Left forelimb (tissue), 1 donor: ENCODE data around the gene CERK.

ENCODE experiments used
- DNase-seq: peaks from one replicate; pipeline ENCODE4 v3.0.0-alpha.2; 2018; ENCODE audit warnings: low spot score

The CERK gene

GRCh38 chr22:46677323-46678002, 60.6 kb downstream of the CERK start:
- DNase-seq: no peak

- DNase-seq: no peak
Observed at GRCh38 chr22:46676881-46677280, 61.2 kb downstream of the CERK start.

GRCh38 chr22:46676479-46676878, 61.6 kb downstream of the CERK start:
- no peak for DNase-seq

- DNase-seq: no peak
Observed at GRCh38 chr22:46675938-46676337, 62.1 kb downstream of the CERK start.

GRCh38 chr22:46675479-46675878, 62.6 kb downstream of the CERK start:
- no peak for DNase-seq

DNA sequence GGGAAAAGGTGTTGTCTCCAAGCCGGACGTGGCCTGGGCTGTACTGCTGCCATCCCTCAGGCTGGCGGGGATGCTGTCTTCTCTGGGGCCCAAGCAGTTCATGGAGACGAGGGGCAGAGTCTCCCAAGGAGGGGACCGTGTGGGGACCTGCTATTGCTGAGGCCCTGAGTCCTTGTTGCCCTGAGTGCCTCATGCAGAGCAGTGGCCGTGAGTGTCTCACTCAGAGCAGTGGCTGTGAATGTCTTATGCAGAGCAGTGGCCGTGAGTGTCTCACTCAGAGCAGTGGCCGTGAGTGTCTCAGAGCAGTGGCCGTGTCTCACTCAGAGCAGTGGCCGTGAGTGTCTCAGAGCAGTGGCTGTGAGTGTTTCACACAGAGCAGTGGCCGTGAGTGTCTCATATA, 63.1 kb downstream of the CERK start:
- no peak for DNase-seq

- DNase-seq: no peak
Observed at GRCh38 chr22:46674367-46674781, 63.7 kb downstream of the CERK start.

GRCh38 chr22:46673662-46674236, 64.3 kb downstream of the CERK start:
- no peak for DNase-seq

GRCh38 chr22:46673205-46673604, 64.8 kb downstream of the CERK start:
- no peak for DNase-seq

DNA sequence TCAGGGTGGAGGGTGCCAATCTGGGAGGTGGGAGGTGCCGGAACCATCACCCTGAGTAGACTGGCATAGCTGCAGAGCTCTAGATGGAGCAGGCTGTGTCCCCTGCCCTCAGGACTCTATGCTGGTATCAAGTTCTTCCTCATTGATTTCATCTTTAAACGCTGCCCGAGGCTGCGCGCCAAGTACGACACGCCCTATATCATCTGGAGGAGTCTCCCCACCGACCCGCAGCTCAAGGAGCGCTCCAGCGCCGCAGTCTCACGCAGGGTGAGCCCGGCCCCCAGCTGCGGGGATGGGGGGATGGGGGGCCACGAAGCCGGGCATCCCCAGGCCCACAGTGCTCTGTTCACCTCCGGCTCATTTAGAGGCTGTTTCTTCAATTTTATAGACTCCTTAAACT, 65.3 kb downstream of the CERK start:
- DNase-seq: no peak

DNA sequence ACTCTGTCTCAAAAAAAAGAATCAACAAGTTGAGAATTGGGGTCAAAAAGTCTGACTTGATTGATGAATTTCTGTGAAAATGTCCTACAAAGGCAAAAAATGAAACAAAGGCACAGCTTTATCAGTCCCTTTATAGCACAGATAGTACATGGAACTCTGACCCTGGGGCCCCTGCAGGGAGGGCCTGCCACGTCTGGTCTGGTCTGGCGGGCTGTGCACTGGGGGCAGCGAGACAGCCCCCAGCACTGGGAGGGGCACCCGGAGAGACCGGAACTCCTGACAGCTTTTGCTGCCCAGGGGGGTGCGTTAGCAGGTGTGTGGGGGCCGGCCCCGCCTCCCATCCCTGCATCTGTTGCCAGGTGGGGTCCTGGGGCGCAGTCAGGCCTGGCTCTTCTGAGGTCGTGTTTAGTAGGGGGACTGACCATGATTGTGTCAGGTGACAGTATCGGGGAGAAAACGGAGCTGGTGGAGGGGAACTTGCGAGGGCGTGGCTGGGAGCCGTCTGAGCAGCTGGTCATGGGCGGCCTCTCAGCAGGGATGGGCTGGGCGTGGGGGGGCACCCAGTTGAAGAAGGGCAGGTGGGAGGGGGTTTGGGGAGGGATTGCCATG, 66.1 kb downstream of the CERK start:
- DNase-seq: no peak

- DNase-seq: no peak
Observed at GRCh38 chr22:46669201-46669600, 68.9 kb downstream of the CERK start.

DNA sequence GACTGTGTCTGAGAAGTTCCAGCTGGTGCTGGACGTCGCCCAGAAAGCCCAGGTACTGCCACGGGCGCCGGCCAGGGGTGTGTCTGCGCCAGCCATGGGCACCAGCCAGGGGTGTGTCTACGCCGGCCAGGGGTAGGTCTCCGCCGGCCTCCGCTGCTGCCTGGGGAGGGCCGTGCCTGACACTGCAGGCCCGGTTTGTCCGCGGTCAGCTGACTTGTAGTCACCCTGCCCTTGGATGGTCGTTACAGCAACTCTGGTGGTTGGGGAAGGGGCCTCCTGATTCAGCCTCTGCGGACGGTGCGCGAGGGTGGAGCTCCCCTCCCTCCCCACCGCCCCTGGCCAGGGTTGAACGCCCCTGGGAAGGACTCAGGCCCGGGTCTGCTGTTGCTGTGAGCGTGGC, 69.9 kb downstream of the CERK start:
- DNase-seq: no peak

GRCh38 chr22:46667245-46667623, 70.8 kb downstream of the CERK start:
- DNase-seq: no peak

DNA sequence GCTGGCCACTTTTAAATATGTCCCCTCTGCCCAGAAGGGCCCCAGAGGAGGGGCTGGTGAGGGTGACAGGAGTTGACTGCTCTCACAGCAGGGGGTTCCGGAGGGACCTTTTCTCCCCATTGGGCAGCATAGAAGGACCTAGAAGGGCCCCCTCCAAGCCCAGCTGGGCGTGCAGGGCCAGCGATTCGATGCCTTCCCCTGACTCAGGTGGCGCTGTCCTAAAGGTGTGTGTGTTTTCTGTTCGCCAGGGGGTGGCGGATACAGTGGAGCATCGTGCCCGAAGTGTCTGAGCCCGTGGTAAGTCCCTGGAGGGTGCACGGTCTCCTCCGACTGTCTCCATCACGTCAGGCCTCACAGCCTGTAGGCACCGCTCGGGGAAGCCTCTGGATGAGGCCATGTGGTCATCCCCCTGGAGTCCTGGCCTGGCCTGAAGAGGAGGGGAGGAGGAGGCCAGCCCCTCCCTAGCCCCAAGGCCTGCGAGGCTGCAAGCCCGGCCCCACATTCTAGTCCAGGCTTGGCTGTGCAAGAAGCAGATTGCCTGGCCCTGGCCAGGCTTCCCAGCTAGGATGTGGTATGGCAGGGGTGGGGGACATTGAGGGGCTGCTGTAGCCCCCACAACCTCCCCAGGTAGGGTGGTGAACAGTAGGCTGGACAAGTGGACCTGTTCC, 71.3 kb downstream of the CERK start:
- DNase-seq: no peak

- no peak for DNase-seq
Observed at GRCh38 chr22:46665751-46666280, 72.2 kb downstream of the CERK start.

- no peak for DNase-seq
Observed at GRCh38 chr22:46665151-46665695, 72.8 kb downstream of the CERK start.

DNA sequence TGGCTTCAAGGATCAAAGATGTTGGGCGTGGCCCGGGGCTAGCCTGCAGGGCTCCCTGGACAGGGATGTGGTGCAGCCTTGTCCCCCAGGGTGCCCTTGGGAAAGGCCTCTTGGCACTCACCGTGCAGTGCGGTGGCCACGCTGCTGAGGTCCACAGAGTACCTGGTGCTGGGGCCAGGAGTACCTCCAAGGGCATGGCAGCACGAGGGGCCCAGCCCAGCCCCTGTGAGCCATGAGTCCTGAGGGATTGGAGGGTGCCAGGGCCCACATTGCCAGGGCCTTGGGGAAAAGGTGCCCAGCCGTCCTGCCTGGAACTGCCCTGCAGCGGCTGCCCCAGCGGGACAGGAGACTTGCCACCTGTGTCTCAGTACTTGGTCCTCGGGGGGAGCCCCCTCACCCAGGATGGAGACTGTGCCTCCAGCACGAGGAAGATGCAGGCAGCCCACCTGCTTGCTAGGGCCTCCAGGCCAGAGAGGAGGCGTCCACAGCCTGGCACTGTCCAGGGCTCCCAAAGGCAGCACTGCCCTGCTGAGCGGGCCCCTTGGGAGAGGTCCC, 73.7 kb downstream of the CERK start:
- DNase-seq: no peak

DNA sequence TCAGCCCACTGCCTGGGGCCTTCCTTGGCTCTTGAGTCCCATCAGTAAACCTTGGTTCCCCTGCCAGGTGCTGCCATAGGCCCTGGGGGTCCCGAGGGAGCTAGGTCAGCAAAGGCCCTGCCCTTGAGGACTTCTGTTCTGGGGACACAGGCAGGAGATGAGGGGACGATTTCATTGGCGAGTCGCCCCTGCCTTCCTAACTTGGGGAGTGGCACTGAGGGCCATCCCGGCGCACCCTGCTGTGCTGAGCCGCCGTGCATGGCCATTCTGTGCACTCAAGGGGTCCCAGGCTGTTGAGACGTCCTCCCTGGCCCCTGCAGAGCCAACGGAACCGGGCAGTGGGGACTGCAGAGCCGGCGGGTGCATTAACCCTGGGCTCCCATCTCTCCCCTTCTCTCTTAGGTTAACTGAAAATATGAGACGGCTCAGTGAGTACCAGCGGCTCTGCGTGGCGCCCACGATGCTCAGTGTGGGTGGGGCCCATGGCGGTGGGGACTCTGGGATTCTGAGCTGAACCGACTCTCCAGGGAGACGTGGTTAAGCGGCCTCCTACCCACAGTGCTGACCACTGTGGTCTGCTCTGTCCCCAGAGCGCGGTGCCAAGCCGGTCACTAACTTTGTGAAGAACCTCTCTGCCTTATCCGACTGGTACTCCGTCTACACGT, 74.5 kb downstream of the CERK start:
- DNase-seq: no peak

GRCh38 chr22:46663001-46663400, 75.1 kb downstream of the CERK start:
- no peak for DNase-seq

DNA sequence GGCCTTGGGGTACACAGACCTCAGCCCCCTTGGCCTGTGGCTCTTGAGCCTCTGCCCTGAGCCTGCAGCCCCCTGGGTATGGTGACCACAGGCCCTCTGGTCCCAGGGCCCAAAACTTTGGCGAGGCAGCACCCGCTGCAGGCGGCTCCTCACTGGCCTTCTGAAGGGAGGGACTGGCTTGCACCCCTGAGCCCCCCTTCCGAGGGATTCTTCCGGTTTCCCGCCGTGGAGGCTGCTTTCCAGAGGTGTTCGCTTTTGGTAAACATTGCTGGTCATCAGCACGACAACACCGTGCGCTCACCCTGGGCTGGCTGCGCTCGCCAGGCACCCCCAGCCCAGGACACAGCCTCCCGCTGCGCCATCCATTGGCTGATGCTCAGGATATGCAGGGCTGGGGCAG, 75.8 kb downstream of the CERK start:
- no peak for DNase-seq
